ENCODE measurements around the gene KNDC1.

DNA sequence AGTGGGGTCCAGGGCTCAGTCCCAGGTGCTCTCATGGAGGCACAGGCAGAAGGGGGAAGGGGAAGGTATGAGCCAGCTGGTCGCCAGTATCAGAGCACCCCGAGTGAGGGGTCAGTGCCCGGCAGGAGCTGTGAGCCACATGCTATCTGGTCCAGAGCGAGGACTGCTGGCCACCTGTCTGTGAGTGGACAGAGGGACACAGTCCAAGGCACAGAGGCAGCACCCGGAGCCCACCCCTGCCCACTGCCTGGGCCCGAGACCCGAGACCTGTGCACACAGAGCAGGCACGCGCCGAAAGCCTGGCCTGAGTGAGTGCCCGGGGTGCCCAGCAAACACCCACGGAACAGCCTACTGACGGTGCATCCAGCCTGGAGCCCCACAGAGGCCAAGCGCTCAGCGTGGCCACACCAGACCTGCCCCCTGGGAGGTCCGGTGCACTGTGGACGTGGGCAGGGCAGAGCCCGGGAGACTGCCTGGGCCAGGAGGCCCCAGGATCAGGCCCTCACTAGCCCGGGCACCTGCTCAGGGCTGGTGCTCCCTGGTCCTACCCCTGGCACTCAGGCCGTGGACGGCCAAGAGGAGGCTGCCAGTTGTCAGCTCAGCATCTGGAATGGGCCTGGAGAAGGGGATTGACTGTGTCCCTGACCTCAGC is 42.9 kb upstream of the KNDC1 start:
- TF ChIP-seq, protein P1, sequence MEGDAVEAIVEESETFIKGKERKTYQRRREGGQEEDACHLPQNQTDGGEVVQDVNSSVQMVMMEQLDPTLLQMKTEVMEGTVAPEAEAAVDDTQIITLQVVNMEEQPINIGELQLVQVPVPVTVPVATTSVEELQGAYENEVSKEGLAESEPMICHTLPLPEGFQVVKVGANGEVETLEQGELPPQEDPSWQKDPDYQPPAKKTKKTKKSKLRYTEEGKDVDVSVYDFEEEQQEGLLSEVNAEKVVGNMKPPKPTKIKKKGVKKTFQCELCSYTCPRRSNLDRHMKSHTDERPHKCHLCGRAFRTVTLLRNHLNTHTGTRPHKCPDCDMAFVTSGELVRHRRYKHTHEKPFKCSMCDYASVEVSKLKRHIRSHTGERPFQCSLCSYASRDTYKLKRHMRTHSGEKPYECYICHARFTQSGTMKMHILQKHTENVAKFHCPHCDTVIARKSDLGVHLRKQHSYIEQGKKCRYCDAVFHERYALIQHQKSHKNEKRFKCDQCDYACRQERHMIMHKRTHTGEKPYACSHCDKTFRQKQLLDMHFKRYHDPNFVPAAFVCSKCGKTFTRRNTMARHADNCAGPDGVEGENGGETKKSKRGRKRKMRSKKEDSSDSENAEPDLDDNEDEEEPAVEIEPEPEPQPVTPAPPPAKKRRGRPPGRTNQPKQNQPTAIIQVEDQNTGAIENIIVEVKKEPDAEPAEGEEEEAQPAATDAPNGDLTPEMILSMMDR (IDR thresholded peaks at IDR 0.05; ENCODE audit: insufficient read depth, low read length): no peak
- TF ChIP-seq SPI1 (IDR thresholded peaks at IDR 0.05; ENCODE audit: borderline replicate concordance, low read depth): no peak
